Stomach (tissue), 4 donors: ENCODE measurements around the gene LAMC1.

Experiments used
- EP300 ChIP-seq: sonication (generic); formaldehyde crosslinking; IDR thresholded peaks from one replicate; pipeline ENCODE4 v1.6.1; 2017; ENCODE audit warnings: antibody characterized with exemption
- POLR2A ChIP-seq, 4 donors: fragments of 450-650 bp; IDR thresholded peaks; one replicate each; pipeline ENCODE4 v1.6.1; 2016; ENCODE audit warnings: antibody characterized with exemption in 4 of 4, control low read depth in 2 of 4, mild to moderate bottlenecking in 1 of 4, moderate library complexity in 1 of 4
- POLR2AphosphoS5 ChIP-seq, 3 donors: sonication (generic); formaldehyde crosslinking; IDR thresholded peaks; one replicate each; pipeline ENCODE4 v1.6.1; 2016; ENCODE audit warnings: antibody characterized with exemption in 3 of 3
- TF ChIP-seq, protein P1 (sequence below), 7 experiments: fragments of 450-650 bp in 4 of 7; fragments of 200-600 bp in 3 of 7; sonication (generic) in 3 of 7; IDR thresholded peaks; one replicate each; pipeline ENCODE4 v1.5.1; 2016 to 2019; ENCODE audit warnings: antibody characterized with exemption in 7 of 7, control low read depth in 2 of 7, mild to moderate bottlenecking in 1 of 7

DNA sequence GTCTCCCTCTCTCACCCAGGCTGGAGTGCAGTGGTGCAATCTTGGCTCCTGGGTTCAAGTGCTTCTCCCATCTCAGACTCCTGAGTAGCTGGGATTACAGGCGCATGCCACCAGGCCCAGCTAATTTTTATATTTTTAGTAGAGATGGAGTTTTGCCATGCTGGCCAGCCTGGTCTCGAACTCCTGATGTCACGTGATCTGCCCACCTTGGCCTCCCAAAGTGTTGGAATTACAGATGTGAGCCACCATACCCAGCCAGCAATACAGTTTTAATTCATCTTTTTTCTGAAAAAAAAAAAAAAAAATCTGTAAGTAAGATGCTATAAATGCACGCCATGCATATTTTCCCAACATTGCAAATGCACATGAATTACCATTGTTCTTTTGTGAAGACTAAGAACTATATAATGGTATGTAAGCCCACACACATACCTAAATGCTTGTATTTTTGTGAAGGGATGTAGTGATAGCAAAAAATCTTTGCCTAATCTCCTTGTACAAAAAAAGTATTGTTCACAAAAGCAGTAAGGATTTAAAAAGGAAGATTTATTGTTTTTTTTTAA lies 170.8 kb downstream of the LAMC1 start:
- TF ChIP-seq, protein P1, sequence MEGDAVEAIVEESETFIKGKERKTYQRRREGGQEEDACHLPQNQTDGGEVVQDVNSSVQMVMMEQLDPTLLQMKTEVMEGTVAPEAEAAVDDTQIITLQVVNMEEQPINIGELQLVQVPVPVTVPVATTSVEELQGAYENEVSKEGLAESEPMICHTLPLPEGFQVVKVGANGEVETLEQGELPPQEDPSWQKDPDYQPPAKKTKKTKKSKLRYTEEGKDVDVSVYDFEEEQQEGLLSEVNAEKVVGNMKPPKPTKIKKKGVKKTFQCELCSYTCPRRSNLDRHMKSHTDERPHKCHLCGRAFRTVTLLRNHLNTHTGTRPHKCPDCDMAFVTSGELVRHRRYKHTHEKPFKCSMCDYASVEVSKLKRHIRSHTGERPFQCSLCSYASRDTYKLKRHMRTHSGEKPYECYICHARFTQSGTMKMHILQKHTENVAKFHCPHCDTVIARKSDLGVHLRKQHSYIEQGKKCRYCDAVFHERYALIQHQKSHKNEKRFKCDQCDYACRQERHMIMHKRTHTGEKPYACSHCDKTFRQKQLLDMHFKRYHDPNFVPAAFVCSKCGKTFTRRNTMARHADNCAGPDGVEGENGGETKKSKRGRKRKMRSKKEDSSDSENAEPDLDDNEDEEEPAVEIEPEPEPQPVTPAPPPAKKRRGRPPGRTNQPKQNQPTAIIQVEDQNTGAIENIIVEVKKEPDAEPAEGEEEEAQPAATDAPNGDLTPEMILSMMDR (IDR thresholded peaks at IDR 0.05) = no peak
- TF ChIP-seq POLR2A (IDR thresholded peaks at IDR 0.05) (no peak), EP300 (no peak), POLR2AphosphoS5 (IDR thresholded peaks at IDR 0.05) (no peak)
